Right renal pelvis (tissue), 4 donors: ENCODE measurements around the gene PPRC1. TPM values are rescaled to one million over a fixed set of nuclear protein-coding genes. Genes with fewer than 3 reads are reported as not detected.
"Not testable (repeated sequence)": the region's sequence is repeated elsewhere in the genome, so short reads cannot be mapped to it uniquely, and the experiment has no call there.

ENCODE experiments used
- DNase-seq, 4 donors: peaks; one replicate each; pipeline ENCODE4 v3.0.0-alpha.2; 2013; ENCODE audit warnings: low read depth in 4 of 4, low spot score in 3 of 4, missing footprints in 1 of 4
- polyA plus RNA-seq, 4 donors: library from polyadenylated mRNA; unstranded; fragments of 120-200 nt; gene quantifications; one replicate each; pipeline ENCODE4 v1.2.1, GENCODE V29; 2013; ENCODE audit not compliant: insufficient read length in 4 of 4

Gene PPRC1
- polyA plus RNA-seq, 4 donors = 27.9 to 36.5 (median 31.7) TPM

GRCh38 chr10:102185272-102185671, 52.4 kb downstream of the PPRC1 start:
- no peak for DNase-seq

GRCh38 chr10:102185811-102186527, 53.1 kb downstream of the PPRC1 start:
- DNase-seq = no peak

GRCh38 chr10:102188298-102188940, 55.6 kb downstream of the PPRC1 start:
- no peak for DNase-seq

GRCh38 chr10:102188941-102189898, 56.4 kb downstream of the PPRC1 start:
- DNase-seq = not testable (repeated sequence)

GRCh38 chr10:102191956-102192355, 59.1 kb downstream of the PPRC1 start:
- no peak for DNase-seq

- DNase-seq = no peak
Observed at GRCh38 chr10:102195296-102195870, 62.5 kb downstream of the PPRC1 start.

- DNase-seq = no peak
Observed at GRCh38 chr10:102196893-102197292, 64.1 kb downstream of the PPRC1 start.

- DNase-seq = no peak
Observed at GRCh38 chr10:102198027-102198426, 65.2 kb downstream of the PPRC1 start.

Other genes starting within 250 kb of the PPRC1 start
- 10 to 100 TPM; 18.9 to 23.9 (median 21.6) TPM for gene ARMH3, start 76.9 kb upstream of the PPRC1 start, polyA plus RNA-seq
- gene HPS6, start 67.7 kb upstream of the PPRC1 start, polyA plus RNA-seq = 10 to 100 TPM; 11.1 to 15.6 (median 12.9) TPM
- 100 to 1,000 TPM; 114 to 117 (median 115) TPM for gene LDB1, start 12.7 kb upstream of the PPRC1 start, polyA plus RNA-seq
- gene NOLC1, start 19.3 kb downstream of the PPRC1 start, polyA plus RNA-seq = 100 to 1,000 TPM in 2 of 4 donors, 10 to 100 TPM in 2; 92.7 to 105 (median 97.3) TPM
- gene ELOVL3, start 93.3 kb downstream of the PPRC1 start, polyA plus RNA-seq = 1 to 10 TPM; 2.1 to 3.4 (median 2.5) TPM
- gene PITX3, start 108.5 kb downstream of the PPRC1 start, polyA plus RNA-seq = 1 to 10 TPM in 2 of 4 donors, under 1 TPM in 2; 0.43 to 1.5 (median 0.94) TPM
- gene GBF1, start 112.5 kb downstream of the PPRC1 start, polyA plus RNA-seq = 10 to 100 TPM; 43.1 to 53.1 (median 46.1) TPM